ENCODE data around the gene NEO1.

The NEO1 gene

DNA sequence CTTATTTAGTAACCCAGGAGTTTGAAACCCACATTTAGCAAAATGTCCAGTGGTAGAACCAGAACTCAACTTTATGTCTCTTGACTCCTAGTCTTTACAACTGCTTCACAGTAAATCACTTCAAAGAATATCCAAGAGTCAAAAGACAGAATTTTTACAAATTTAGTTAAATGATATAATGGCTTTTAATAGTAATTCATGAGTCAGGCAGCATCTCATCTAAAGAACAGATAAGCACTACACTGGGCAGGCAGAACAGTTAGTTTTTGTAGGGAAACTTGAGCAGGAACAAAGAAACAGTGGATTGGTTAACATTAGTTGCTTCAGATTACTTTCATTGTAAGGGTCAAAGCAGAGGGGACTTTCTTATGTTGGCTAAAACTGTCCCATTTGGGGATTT lies 120.2 kb downstream of the NEO1 start:
- TF ChIP-seq POLR2AphosphoS5 (IDR thresholded peaks at IDR 0.05; ENCODE audit: low read depth) (no peak), SPI1 (IDR thresholded peaks at IDR 0.05; ENCODE audit: borderline replicate concordance, low read depth) (no peak), GABPA (IDR thresholded peaks at IDR 0.05; ENCODE audit: low read depth) (no peak), REST (IDR thresholded peaks at IDR 0.05; ENCODE audit: insufficient replicate concordance, low read depth) (no peak)
- TF ChIP-seq, protein P1, sequence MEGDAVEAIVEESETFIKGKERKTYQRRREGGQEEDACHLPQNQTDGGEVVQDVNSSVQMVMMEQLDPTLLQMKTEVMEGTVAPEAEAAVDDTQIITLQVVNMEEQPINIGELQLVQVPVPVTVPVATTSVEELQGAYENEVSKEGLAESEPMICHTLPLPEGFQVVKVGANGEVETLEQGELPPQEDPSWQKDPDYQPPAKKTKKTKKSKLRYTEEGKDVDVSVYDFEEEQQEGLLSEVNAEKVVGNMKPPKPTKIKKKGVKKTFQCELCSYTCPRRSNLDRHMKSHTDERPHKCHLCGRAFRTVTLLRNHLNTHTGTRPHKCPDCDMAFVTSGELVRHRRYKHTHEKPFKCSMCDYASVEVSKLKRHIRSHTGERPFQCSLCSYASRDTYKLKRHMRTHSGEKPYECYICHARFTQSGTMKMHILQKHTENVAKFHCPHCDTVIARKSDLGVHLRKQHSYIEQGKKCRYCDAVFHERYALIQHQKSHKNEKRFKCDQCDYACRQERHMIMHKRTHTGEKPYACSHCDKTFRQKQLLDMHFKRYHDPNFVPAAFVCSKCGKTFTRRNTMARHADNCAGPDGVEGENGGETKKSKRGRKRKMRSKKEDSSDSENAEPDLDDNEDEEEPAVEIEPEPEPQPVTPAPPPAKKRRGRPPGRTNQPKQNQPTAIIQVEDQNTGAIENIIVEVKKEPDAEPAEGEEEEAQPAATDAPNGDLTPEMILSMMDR (IDR thresholded peaks at IDR 0.05; ENCODE audit: insufficient read depth, low read length): no peak
- no peak overlapping the region for H3K27ac ChIP-seq (replicated peaks)
- H3K27me3 ChIP-seq (ENCODE audit: insufficient read depth, poor library complexity, severe bottlenecking): peaks cover 12% of the 10 kb centered on the region
- H3K4me3 ChIP-seq (replicated peaks; ENCODE audit: insufficient read depth, low read length): no peak overlapping the region
- DNase-seq (ENCODE audit: low read depth in 1 of 2, low spot score in 1 of 2): no peak

DNA sequence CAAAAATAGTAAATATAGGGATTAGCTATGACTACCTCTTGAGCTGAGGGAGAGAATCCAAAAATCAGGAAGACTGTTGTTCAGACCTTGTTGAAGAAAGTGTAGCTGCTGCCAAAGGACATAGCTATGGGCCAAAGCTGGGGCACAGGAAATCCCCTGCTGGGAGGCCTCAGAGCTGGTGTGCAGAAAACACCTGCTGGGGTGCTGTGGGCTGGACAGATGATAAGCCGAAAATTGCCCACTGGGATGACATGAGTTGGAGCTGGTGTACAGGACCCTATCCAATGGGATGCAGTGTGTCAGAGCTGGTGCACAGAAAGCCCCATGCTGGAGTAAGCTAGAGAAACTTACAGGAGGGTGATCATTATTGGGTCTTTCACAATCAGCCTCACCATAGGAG lies 121.9 kb downstream of the NEO1 start:
- no peak for TF ChIP-seq SPI1 (IDR thresholded peaks at IDR 0.05; ENCODE audit: borderline replicate concordance, low read depth)
- Histone ChIP-seq H3K4me3 (replicated peaks; ENCODE audit: insufficient read depth, low read length) (no peak overlapping the region), H3K27me3 (ENCODE audit: insufficient read depth, poor library complexity, severe bottlenecking) (peaks cover 12% of the 10 kb centered on the region), H3K27ac (replicated peaks) (no peak overlapping the region)
- DNase-seq (ENCODE audit: low read depth in 1 of 2, low spot score in 1 of 2): no peak

DNA sequence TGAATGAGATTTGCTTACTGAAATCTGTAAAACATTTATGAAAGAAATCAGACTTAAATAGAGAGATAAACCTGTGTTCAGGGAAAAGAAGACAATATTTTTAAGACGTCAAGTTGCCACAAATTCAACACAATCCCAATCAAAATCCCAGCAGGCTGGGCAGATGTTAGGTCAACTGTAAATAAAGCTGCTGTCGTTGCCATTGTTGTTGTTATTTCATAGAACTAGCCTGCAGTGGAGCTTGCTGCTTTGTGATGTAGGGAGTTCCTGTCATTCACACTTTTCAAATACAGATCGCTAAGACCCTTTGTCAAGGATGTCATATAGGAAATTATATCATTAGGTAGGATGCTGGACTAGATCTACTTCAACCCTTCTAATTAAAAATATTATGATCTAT lies 123.1 kb downstream of the NEO1 start:
- no peak for DNase-seq (ENCODE audit: low read depth in 1 of 2, low spot score in 1 of 2)
- no peak for TF ChIP-seq REST (IDR thresholded peaks at IDR 0.05; ENCODE audit: insufficient replicate concordance, low read depth)
- TF ChIP-seq, protein P1 (IDR thresholded peaks at IDR 0.05; ENCODE audit: insufficient read depth, low read length): no peak
- TF ChIP-seq GABPA (IDR thresholded peaks at IDR 0.05; ENCODE audit: low read depth): no peak
- no peak for TF ChIP-seq POLR2AphosphoS5 (IDR thresholded peaks at IDR 0.05; ENCODE audit: low read depth)
- no peak for TF ChIP-seq SPI1 (IDR thresholded peaks at IDR 0.05; ENCODE audit: borderline replicate concordance, low read depth)
- peaks cover 12% of the 10 kb centered on the region for H3K27me3 ChIP-seq (ENCODE audit: insufficient read depth, poor library complexity, severe bottlenecking)
- no peak overlapping the region for H3K27ac ChIP-seq (replicated peaks)
- H3K4me3 ChIP-seq (replicated peaks; ENCODE audit: insufficient read depth, low read length): no peak overlapping the region

- Histone ChIP-seq H3K4me3 (replicated peaks; ENCODE audit: insufficient read depth, low read length) (no peak overlapping the region), H3K27ac (replicated peaks) (no peak overlapping the region), H3K27me3 (ENCODE audit: insufficient read depth, poor library complexity, severe bottlenecking) (peaks cover 12% of the 10 kb centered on the region)
- DNase-seq (ENCODE audit: low read depth in 1 of 2, low spot score in 1 of 2): no peak
- no peak for TF ChIP-seq SPI1 (IDR thresholded peaks at IDR 0.05; ENCODE audit: borderline replicate concordance, low read depth)
- no peak for TF ChIP-seq GABPA (IDR thresholded peaks at IDR 0.05; ENCODE audit: low read depth)
- TF ChIP-seq, protein P1 (IDR thresholded peaks at IDR 0.05; ENCODE audit: insufficient read depth, low read length): no peak
- no peak for TF ChIP-seq REST (IDR thresholded peaks at IDR 0.05; ENCODE audit: insufficient replicate concordance, low read depth)
- no peak for TF ChIP-seq POLR2AphosphoS5 (IDR thresholded peaks at IDR 0.05; ENCODE audit: low read depth)
These were observed 124.3 kb downstream of the NEO1 start for GRCh38 chr15:73176598-73176997.
